ENCODE data around the gene SMIM11.
"Not testable (repeated sequence)": the region's sequence is repeated elsewhere in the genome, so short reads cannot be mapped to it uniquely, and the experiment has no call there.

The SMIM11 gene

DNA sequence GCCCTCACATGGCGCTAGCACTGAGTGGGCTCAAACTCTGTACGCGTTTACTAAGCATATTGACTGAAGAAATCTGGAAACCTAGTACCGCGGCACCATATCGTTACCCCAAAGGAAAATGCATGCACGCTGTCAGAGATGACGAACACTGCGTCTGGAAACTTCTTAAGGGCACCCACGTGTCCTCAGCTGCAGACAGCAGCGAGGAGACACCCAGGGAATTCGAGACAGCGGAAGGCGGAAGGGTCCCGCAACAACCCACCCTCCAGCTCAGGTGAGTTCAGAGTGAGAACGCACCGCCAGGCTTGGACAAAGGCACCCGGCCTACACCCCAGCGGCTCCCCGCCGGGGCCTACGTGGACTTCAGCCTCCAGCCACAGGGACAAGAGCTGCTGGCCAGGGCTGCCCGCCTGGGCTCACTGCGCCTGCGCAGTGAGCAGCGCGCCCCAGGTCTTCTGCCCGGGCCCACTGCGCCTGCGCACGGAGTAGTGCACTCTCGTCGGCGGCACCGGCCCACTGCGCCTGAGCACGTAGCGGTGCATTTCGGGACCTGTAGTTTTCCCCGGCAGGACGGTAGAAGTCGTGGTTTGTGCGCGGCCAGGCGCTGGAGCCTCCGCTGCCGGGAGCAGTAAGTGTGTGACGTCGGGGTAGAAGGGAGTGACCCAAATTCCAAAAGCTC is at the start of gene SMIM11:
SMIM11 (plus strand) TSS at position 568 of the 679 bp plus-strand sequence. CDS start 3,998 bp downstream, outside the sequence.
- not testable (repeated sequence) for DNase-seq (ENCODE audit: low read depth)

GRCh38 chr21:34330055-34330454 is 45.3 kb upstream of the SMIM11 start:
- DNase-seq (ENCODE audit: low read depth) = no peak

- no peak for DNase-seq (ENCODE audit: low read depth)
Observed at GRCh38 chr21:34331726-34332125, 43.6 kb upstream of the SMIM11 start.

DNA sequence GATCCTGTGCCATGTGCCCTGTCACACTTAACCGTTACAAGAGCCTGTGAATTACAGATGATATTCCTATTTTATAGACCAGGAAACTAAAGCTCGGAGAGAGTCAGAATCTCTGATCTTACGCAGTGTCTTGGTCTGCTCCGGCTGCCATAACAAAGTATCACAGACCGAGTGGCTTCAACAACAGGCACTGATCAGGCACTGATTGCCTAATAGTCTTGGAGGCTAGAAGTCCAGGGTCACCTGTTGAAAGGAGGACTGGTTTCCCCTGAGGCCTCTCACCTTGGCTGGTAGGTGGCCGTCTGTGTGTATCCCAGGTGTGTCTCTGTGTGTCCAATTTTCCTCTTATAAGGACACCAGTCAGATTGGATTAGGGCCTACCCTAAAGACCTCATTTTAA is 43.0 kb upstream of the SMIM11 start:
- no peak for DNase-seq (ENCODE audit: low read depth)

DNA sequence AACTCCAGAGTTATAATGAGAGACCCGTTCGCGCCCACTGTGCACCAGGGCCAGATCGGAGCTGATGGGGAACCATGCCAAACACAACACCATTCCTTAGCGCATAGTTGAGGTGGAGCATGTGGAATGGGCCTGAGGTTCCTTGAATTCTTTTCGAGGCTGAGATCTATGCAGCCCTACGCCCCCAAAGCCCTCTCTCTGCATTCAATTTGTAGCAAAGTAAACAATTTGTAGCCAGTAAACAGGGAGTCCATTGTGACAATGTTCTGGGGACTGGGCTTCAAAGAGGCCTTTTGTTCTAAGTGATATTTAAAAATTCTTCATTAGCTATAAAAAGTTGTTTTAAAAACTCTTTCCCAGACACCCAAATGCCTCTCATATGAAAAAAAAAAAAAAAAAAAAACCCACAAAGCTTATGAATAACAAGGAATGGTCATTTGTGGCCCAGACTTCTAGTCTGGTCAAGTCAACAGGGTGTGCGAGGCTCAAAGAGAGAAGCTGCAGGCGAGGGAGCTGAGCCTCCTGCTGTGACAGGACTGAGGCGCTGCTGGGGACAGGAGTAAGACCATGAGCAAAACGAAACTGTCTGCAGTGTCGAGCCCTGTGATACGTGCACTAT is 42.1 kb upstream of the SMIM11 start:
- DNase-seq (ENCODE audit: low read depth) = no peak

DNA sequence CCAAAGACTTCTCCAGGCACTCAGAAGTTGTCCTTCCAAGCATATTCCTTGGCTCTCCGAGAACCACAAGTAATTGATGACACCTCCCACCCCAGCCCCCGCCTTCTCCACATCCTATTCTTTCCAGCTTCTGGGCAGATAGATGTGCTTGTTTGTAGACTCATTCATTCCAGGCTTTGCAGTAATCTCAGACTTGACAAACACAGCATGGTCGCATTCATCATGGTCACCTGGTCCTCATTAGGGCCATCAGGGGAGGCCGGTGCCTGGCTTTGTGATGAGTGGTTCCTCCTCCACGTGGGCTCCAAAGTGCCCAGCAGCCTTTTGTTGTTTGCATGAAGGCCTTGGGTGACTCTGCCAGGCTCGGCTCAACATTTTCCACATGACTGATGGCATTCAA is 40.0 kb upstream of the SMIM11 start:
- peak; percentile 30 for DNase-seq (ENCODE audit: low read depth)

- DNase-seq (ENCODE audit: low read depth) = no peak
Observed at GRCh38 chr21:34336245-34336644, 39.1 kb upstream of the SMIM11 start.

DNA sequence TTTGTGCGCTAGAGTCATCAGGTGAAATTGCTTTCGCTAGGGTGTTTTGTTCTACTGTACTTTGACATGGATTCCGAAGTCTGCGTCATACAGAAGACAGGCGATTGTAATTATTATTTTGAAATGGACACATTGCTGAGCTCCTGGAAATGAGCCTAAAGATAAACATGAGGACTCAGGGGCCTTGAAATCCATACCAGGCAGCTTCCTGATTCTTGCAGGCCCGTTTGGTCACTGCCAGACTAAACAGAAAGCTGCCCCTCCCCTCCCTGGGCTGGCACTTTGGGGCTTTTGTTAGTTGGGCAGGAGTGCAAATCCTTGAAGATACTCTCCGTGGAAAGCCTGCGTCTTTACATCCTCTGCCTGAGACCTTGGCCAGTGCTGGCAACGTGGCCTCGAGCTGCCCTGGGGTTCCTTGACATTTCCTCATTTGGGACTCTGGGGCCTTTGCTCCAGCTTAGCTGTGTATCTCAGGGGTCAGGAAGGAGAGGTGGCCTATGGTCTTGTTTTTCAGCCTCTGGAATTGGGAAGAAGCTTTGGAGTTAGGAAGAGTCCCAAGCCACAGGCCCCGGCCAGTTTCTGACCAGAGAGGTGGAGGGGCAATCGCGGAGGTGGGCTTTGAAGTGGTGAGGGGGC is 38.4 kb upstream of the SMIM11 start:
- DNase-seq (ENCODE audit: low read depth) = no peak

GRCh38 chr21:34337741-34338140 is 37.6 kb upstream of the SMIM11 start:
- DNase-seq (ENCODE audit: low read depth) = no peak

- DNase-seq (ENCODE audit: low read depth) = no peak
Observed at GRCh38 chr21:34338226-34338625, 37.1 kb upstream of the SMIM11 start.

DNA sequence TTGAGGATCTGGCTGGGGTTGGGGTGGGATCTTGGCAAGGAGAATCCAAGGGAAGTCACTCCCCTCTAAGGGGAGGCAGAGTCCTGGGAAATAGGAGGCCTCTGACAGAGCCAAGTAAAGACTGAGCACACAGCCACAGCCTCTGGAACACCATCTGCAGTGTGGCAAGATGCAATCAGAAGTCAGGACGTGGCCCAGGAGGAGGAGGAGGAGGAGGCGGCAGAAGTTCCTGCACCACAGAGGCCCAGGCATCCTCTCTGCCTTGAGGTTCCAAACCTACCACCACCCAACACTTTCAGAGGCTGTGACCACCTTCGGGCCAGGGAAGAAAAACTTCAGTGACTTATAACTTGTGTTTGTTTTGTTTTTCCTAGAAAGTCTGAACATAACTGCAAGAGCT is 35.2 kb upstream of the SMIM11 start:
- DNase-seq (ENCODE audit: low read depth) = no peak

- DNase-seq (ENCODE audit: low read depth) = no peak
Observed at GRCh38 chr21:34342476-34342875, 32.8 kb upstream of the SMIM11 start.

- no peak for DNase-seq (ENCODE audit: low read depth)
Observed at GRCh38 chr21:34343347-34343746, 32.0 kb upstream of the SMIM11 start.

- no peak for DNase-seq (ENCODE audit: low read depth)
Observed at GRCh38 chr21:34343838-34344381, 31.4 kb upstream of the SMIM11 start.

DNA sequence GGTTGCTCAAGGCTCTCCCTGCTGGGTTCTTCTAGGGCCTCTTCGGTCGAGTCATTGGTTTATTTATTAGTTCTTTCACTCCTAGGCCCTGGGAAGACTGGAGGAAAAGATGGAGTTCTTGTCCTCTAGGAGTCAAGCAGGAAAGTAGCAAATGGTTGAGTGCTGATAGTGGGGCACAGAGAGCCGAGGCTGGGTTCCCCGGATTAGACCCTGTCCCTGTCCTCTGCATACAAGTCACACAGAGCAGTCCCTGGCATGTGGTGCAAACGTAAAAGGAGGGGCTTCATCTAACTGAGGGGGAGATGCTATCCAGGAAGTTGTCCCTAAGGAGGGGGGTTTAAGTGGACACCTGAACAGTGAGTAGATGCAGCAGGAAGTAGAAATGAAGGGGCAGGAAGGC is 30.7 kb upstream of the SMIM11 start:
- DNase-seq (ENCODE audit: low read depth) = no peak

DNA sequence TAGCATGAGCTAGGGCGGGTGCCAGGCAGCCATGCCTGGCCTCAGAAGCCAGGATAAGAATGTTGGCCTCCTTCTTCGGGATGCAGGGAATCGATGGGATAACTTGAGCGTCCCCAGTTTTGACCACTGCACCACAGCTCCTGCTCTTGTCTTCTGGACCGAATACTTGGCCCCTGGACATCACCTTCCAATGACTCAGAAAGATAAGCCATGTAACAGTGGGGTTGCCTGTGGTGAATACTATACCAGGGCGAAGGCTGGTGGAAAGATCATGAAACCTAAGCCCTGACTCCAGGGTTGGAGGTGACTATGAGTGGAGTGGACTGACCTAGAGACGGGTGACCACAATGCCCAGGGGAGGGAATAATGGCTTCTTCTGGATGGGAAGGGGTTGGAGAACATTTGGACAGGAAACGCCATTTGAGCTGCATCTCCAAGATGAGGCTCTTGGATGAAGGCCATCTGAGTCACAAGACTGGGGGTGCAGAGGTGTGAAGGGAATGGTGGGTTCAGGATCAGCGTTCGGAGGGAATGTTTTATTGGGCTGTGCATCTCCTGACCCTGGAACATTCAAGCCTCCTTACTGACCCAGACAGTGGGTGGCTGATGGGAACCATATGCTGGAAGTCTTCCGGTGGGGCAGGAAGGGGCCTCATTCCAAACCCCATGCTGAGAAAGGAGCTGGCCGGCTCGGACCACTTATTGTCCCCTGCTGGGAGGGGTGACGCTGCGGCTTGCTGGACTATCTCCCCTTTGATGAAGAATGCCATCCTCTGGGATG is 30.0 kb upstream of the SMIM11 start:
- DNase-seq (ENCODE audit: low read depth) = no peak

GRCh38 chr21:34345892-34346291 is 29.4 kb upstream of the SMIM11 start:
- no peak for DNase-seq (ENCODE audit: low read depth)

DNA sequence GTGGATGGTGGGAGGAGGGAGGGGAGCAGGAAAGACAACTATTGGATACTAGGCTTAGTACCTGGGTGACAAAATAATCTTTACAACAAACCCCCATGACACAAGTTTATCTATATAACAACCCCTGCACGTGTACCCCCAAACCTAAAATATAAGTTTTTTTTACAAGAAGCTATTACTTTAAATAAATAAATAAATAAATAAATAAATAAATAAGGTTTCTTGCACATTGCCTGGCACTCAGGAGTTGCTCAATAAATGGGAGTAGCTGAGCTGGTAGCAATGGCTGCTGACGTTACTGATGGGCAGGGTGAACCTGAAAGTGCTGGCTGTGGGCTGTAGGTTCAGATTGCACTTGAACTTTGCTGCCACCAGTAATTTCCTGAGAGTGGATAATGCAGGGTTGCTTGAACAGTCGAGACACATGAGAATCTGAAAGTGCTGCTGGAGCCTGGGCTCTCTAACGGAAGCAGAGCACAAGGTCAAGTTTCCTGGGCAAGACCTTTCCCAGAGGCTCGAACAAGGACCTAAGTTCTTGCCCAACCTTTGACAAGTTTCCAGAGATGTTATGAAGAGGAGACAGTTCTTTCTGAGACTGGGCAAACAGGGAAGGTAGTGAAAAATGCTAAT is 26.3 kb upstream of the SMIM11 start:
- no peak for DNase-seq (ENCODE audit: low read depth)

DNA sequence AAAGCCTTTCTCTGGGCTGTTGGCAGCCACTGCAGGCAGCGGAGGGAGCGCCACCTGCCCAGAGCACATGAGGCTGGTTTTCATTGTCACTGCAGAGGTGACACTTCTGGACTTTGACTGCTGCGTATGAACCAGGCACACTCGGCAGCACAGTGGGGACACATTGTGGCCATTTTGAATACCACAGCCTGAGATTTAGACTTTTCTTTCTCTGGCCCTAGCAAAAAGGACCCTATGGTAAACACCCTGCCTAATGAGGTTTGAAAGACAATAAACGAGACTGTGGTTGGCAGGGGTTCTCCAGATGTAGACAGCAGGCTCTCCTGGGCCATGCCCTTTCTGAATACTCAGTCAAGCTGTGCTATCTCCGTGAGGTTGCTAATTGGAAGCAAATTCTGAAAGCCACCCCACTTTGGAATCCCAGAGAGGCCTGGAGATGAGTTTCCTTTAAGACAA is 23.5 kb upstream of the SMIM11 start:
- DNase-seq (ENCODE audit: low read depth) = no peak

DNA sequence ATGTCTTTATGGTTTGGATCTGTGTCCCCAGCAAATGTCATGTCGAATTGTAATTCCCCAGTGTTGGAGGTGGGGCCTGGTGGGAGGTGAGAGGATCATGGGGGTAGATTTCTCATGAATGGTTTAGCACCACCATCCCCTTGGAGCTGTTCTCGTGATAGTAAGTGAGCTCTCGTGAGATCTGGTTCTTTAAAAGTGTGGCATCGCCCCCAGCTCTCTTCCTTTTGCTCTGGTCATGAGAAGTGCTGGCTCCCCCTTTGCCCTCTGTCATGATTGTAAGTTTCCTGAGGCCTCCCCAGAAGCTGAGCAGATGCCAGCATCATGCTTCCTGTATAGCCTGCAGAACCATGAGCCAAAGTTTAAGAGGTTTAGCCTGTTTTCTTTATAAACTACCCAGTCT is 22.8 kb upstream of the SMIM11 start:
- DNase-seq (ENCODE audit: low read depth) = no peak

GRCh38 chr21:34353182-34353581 is 22.1 kb upstream of the SMIM11 start:
- DNase-seq (ENCODE audit: low read depth) = no peak

- DNase-seq (ENCODE audit: low read depth) = no peak
Observed at GRCh38 chr21:34354836-34355235, 20.5 kb upstream of the SMIM11 start.

Measured in HS-5 (cell line).